ENCODE measurements around the gene SMARCC2.

Gene SMARCC2

GRCh38 chr12:56117778-56118687 is 71.2 kb downstream of the SMARCC2 start, which contains the start of gene ZC3H10 (continued):
- TF ChIP-seq SP2 (tag by site-specific recombination; IDR thresholded peaks at IDR 0.05) (peak; percentile 98), ZNF292 (tag by site-specific recombination; IDR thresholded peaks at IDR 0.05; ENCODE audit: borderline replicate concordance, low read depth) (no peak), KLF17 (tag by site-specific recombination; IDR thresholded peaks at IDR 0.05) (peak; percentile 83), ZNF239 (tag by site-specific recombination; IDR thresholded peaks at IDR 0.05) (no peak), PRDM4 (tag by site-specific recombination; IDR thresholded peaks at IDR 0.05) (peak; percentile 13; the same call in 1 of the 2 replicates), ZNF426 (tag by site-specific recombination; IDR thresholded peaks at IDR 0.05) (no peak), ZNF670 (tag by site-specific recombination; IDR thresholded peaks at IDR 0.05; ENCODE audit: low read depth) (no peak), ZNF488 (tag by site-specific recombination; IDR thresholded peaks at IDR 0.05) (0 out of 2 replicates have a peak, but pooled peaks have one; percentile 37), TRIM28 (IDR thresholded peaks at IDR 0.05; ENCODE audit: borderline replicate concordance, low read length) (peak; percentile 67; the same call in 1 of the 2 replicates), YY1 (tag by site-specific recombination; IDR thresholded peaks at IDR 0.05) (peak; percentile 52), ZNF621 (tag by site-specific recombination; IDR thresholded peaks at IDR 0.05) (no peak), ZNF521 (tag by site-specific recombination; IDR thresholded peaks at IDR 0.05) (no peak), ZSCAN4 (tag by site-specific recombination; IDR thresholded peaks at IDR 0.05) (no peak; the same call in 1 of the 2 replicates), ZFP41 (tag by site-specific recombination; IDR thresholded peaks at IDR 0.05; ENCODE audit: borderline replicate concordance) (no peak), ZNF561 (tag by site-specific recombination; IDR thresholded peaks at IDR 0.05; ENCODE audit: borderline replicate concordance) (peak; percentile 34), KLF7 (tag by site-specific recombination; IDR thresholded peaks at IDR 0.05; ENCODE audit: borderline replicate concordance) (peak; percentile 85), SCRT2 (tag by site-specific recombination; IDR thresholded peaks at IDR 0.05) (0 out of 2 replicates have a peak, but pooled peaks have one; percentile 69), ZNF335 (tag by site-specific recombination; conservative IDR thresholded peaks at IDR 0.05) (peak; percentile 88), ZNF214 (tag by site-specific recombination; IDR thresholded peaks at IDR 0.05; ENCODE audit: borderline replicate concordance) (no peak), HOXC10 (CRISPR knock-in tag; IDR thresholded peaks at IDR 0.05) (no peak), ZNF48 (tag by site-specific recombination; IDR thresholded peaks at IDR 0.05) (no peak), KLF9 (tag by site-specific recombination; IDR thresholded peaks at IDR 0.05; ENCODE audit: low read depth) (peak; percentile 83), ZNF132 (tag by site-specific recombination; IDR thresholded peaks at IDR 0.05; ENCODE audit: borderline replicate concordance) (no peak), CTCF (tag by site-specific recombination; IDR thresholded peaks at IDR 0.05) (peak; percentile 99)
- TF ChIP-seq, protein P1, sequence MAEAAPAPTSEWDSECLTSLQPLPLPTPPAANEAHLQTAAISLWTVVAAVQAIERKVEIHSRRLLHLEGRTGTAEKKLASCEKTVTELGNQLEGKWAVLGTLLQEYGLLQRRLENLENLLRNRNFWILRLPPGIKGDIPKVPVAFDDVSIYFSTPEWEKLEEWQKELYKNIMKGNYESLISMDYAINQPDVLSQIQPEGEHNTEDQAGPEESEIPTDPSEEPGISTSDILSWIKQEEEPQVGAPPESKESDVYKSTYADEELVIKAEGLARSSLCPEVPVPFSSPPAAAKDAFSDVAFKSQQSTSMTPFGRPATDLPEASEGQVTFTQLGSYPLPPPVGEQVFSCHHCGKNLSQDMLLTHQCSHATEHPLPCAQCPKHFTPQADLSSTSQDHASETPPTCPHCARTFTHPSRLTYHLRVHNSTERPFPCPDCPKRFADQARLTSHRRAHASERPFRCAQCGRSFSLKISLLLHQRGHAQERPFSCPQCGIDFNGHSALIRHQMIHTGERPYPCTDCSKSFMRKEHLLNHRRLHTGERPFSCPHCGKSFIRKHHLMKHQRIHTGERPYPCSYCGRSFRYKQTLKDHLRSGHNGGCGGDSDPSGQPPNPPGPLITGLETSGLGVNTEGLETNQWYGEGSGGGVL (tag by site-specific recombination; IDR thresholded peaks at IDR 0.05), result no peak
- TF ChIP-seq, protein P2, sequence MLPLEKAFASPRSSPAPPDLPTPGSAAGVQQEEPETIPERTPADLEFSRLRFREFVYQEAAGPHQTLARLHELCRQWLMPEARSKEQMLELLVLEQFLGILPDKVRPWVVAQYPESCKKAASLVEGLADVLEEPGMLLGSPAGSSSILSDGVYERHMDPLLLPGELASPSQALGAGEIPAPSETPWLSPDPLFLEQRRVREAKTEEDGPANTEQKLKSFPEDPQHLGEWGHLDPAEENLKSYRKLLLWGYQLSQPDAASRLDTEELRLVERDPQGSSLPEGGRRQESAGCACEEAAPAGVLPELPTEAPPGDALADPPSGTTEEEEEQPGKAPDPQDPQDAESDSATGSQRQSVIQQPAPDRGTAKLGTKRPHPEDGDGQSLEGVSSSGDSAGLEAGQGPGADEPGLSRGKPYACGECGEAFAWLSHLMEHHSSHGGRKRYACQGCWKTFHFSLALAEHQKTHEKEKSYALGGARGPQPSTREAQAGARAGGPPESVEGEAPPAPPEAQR (tag by site-specific recombination; IDR thresholded peaks at IDR 0.05), result 0 out of 2 replicates have a peak, but pooled peaks have one; percentile 27

Measured in HEK293 (cell line).